AG09319 (cell line): ENCODE measurements around the gene NQO2.
"Not testable (repeated sequence)": the region's sequence is repeated elsewhere in the genome, so short reads cannot be mapped to it uniquely, and the experiment has no call there.

Source experiments
- DNase-seq: peaks from one replicate; pipeline ENCODE4 v3.0.0-alpha.2; 2010; ENCODE audit warnings: low read depth; ENCODE audit errors: extremely low read depth
- CTCF ChIP-seq: IDR thresholded peaks from 2 replicates; pipeline ENCODE4 v1.5.1; 2011; ENCODE audit warnings: low read depth, mild to moderate bottlenecking, inconsistent platforms, low read length, moderate library complexity

The NQO2 gene

DNA sequence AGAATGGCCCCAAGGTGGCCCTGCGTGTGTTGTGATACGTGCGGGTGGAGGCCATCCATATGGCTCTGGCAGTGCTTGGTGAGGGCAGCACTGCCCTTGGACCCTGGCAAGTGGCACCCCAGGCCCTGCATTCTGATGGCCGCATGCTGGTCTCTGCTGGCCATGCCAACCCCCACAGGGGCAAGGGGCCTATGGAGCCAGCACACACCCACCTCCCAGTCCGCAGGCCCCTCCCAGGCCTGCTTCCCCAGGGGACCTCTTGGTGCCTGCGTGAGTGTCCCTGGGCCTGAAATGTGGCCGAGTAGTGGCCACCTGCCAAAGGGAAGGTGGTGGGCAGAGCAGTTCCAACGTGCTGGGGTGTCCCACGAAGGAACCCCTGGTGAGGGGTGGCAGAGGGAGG is 17.6 kb downstream of the NQO2 start:
- no peak for DNase-seq
- TF ChIP-seq CTCF, result no peak

DNA sequence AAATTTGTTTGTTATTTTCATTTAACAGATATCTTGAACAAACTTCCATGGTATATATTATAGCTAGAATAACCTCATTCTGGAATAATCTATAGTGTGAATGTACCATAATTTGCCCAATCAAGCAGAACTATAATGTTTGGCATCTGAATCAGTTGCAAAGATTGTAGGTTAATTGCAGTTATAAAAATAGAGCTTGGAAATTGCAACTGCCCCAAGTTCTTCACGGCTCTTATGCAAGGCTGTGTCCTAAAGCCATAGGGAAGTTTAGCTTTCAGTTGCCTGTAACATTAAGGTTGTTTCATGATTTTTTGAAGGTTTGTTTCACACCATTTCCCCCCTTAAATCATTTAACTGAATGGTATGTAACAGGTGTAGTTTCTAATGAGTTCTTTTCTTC is 19.4 kb downstream of the NQO2 start:
- no peak for DNase-seq
- TF ChIP-seq CTCF, result no peak

DNA sequence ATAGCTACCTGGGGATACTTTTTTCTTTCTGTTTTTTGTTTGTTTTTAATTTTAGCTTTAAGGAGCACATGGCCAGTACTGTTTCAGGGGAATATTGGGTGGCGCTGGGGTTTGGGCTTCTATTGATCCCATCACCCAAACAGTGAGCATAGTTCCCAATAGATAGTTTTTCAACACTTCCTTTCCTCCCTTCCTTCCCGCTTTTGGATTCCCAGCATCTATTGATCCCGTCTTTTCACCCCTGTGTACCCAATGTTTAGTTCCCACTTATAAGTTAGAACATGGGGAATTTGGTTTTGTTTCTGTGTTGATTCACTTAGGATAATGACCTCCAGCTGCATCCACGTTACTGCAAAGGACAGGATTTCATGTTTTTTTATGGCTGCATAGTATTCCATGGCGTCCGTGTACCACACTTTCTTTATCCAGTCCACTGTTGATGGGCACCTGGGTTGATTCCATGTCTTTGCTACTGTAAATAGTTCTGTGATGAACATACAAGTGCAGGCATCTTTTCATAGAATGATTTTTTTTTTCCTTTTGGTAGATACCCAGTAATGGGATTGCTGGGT is 20.1 kb downstream of the NQO2 start:
- DNase-seq, result no peak
- no peak for TF ChIP-seq CTCF

GRCh38 chr6:3020976-3021598 is 21.4 kb downstream of the NQO2 start:
- DNase-seq, result not testable (repeated sequence)

DNA sequence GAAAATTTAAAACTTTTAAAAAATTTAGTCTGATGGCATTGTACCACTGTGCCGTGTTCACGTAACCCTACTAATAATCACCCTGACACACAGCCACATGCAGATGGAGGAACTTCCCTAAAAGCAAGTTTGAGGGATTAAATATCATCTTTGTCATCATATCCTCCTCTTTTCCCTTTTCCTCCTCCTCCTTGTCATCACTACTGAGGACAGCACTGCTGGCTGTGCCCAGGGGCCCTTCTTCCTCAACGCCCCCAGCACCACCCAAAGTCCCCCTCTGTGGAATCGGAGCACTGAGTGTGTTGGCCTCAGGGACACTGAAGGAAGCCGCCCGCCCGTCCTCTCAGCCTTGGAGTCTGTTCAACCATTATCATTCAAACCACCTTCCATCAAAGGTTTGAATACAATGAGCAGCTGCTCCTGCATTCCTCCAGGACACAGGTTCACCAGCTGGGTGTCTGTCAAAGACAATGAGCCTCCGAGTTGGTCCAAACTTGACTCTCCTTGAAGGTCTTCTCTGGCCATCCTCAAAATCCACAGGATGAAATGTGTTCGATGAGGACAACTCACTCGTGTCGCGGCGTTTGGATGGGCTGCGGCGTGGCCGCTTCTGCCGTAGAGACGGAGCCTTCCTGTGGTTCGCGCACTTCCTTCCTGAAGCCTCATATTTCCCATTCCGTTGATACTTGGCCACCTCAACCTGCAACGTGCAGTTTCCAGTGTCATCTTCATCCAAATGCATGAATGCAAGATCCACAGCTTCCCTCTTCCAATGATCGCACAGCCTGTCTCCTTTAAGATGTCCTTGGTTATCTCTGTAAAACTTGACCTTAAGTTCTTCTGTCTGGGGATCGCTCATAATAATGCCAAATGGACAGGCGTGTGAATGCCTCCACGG is 23.3 kb downstream of the NQO2 start:
- DNase-seq, result no peak
- TF ChIP-seq CTCF, result no peak

- no peak for TF ChIP-seq CTCF
- peak; percentile 78 for DNase-seq
These were observed 24.2 kb downstream of the NQO2 start for GRCh38 chr6:3023663-3024483.

DNA sequence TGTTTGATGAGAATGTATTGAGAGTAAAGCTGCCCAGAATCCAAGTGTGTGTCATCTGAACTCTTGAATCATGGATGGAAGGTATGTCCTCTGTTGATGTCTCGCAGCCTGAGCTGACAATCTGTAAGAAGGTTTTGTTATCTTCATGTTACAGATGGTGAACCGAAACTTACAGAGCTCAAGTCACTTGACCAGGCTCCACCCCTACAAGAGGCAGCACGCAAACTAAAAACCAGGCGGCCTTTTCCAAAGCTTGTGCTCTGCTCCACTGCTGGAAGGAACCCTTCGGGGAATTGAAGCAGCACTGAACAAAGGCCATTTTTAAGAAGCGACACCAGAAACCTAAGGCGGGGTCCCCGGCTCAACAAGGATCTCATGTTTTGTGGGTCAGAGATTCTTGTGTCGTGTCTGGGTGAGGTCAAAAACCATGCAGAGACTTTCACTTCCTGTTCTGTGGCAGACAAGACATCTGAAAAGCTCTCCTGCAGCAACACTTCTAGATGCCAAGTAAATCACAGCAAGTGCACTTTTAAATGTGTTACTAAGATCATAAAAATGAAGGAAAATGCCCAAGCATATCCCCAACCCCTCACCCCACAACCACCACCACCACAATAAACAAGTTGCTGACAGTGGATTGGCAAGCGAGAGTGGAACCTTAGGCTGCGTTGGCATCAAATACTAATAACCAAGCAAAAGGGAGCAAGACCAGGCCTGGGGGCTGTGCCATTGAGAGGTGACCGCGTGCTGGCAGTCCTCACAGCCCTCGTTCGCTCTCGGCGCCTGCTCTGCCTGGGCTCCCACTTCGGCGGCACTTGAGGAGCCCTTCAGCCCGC is 27.3 kb downstream of the NQO2 start:
- DNase-seq, result no peak
- no peak for TF ChIP-seq CTCF

- DNase-seq, result not testable (repeated sequence)
These were observed 28.5 kb downstream of the NQO2 start for GRCh38 chr6:3028156-3028555.
